Ovary (tissue), 9 donors: Measurements from ENCODE around the gene PHF21B. TPM values are rescaled to one million over a fixed set of nuclear protein-coding genes. Genes with fewer than 3 reads are reported as not detected.
"Not testable (repeated sequence)": the region's sequence is repeated elsewhere in the genome, so short reads cannot be mapped to it uniquely, and the experiment has no call there.

Experiments used
- DNase-seq, 5 donors: peaks; one replicate each; pipeline ENCODE4 v3.0.0-alpha.2; 2019 to 2020
- H3K27ac ChIP-seq, 2 donors: fragments of 200-600 bp; one replicate each; pipeline versions ENCODE4 v1.5.1 to v1.8.0; 2019 to 2022
- H3K27me3 ChIP-seq: fragments of 200-600 bp; one replicate; pipeline ENCODE4 v1.8.0; 2022
- H3K36me3 ChIP-seq: fragments of 200-600 bp; sonication (generic); one replicate; pipeline ENCODE4 v1.5.1; 2019
- H3K4me1 ChIP-seq: one replicate; pipeline ENCODE4 v1.8.1; 2013; ENCODE audit warnings: mild to moderate bottlenecking, moderate library complexity; ENCODE audit not compliant: insufficient read depth
- H3K4me3 ChIP-seq: fragments of 200-600 bp; sonication (generic); one replicate; pipeline ENCODE4 v1.5.1; 2017
- H3K9me3 ChIP-seq, 2 donors: fragments of 200-600 bp in 1 of 2; sonication (generic) in 1 of 2; one replicate each; pipeline versions ENCODE4 v1.5.1 to v1.8.1; 2013 to 2019; ENCODE audit warnings: mild to moderate bottlenecking in 1 of 2, moderate library complexity in 1 of 2
- EP300 ChIP-seq: sonication (generic); formaldehyde crosslinking; IDR thresholded peaks from one replicate; pipeline ENCODE4 v1.6.1; 2017; ENCODE audit warnings: antibody characterized with exemption
- POLR2A ChIP-seq: fragments of 450-650 bp; IDR thresholded peaks from one replicate; pipeline ENCODE4 v1.6.1; 2017; ENCODE audit warnings: antibody characterized with exemption, mild to moderate bottlenecking, moderate library complexity
- WGBS, 3 donors: extraction: QIAGEN DNeasy Blood & Tissue Kit in 1 of 3; methylation state at CpG; one replicate each; pipeline versions ENCODE4 v1.1.5 to v1.1.7; 2013 to 2017; 5-methylcytosine and 5-hydroxymethylcytosine counted together
- intact Hi-C, 4 donors: fragments of 100-400 bp; cut with DNase I; formaldehyde crosslinking; loops; one replicate each; pipeline versions ENCODE4 v1.11.0 to v1.15.1; 2022 to 2023
- polyA plus RNA-seq, 2 donors: library from polyadenylated mRNA; stranded (reverse); fragments of 200-250 nt in 1 of 2; fragments of 350-450 nt in 1 of 2; fragmentation: Illumina TruSeq in 1 of 2; extraction: RNeasy Lipid Tissue Mini Kit (QIAGEN cat#74804) in 1 of 2; gene quantifications; one replicate each; pipeline ENCODE4 v1.2.3, GENCODE V29; 2013 to 2014
- total RNA-seq, 7 donors: library from RNA; depleted of rRNA in 2 of 7; stranded (reverse); fragments of >200 nt in 2 of 7; fragmentation: NEBNext Ultra II Directional in 3 of 7; extraction: Animal tissue kit (Norgen Biotek cat#: 25700) in 3 of 7; gene quantifications; one replicate each; pipeline versions ENCODE4 v1.1.0 to v1.2.4, GENCODE V29; 2016 to 2023
- TF ChIP-seq, protein P1 (sequence below), 3 donors: fragments of 450-650 bp in 2 of 3; fragments of 200-600 bp in 1 of 3; IDR thresholded peaks; one replicate each; pipeline versions ENCODE4 v1.5.1 to v1.8.0; 2016 to 2022; ENCODE audit warnings: antibody characterized with exemption in 3 of 3, mild to moderate bottlenecking in 1 of 3
- donor health status: DM: no; HTN: no; CAD: no; lungs with moderate emphysema.
- donor health status: DM: no; HTN: no; CAD: no.
- donor health status: Bipolar disorder and iron deficiency.
- donor health status: DM: yes; HTN: yes; CAD: no.
- donor health status: DM: no; HTN: no; CAD: no.
- donor health status: DM: yes; HTN: yes; CAD: no.

Gene PHF21B
- total and polyA plus RNA-seq, 9 donors, result 0.95 to 10.7 (median 6.4) TPM

DNA sequence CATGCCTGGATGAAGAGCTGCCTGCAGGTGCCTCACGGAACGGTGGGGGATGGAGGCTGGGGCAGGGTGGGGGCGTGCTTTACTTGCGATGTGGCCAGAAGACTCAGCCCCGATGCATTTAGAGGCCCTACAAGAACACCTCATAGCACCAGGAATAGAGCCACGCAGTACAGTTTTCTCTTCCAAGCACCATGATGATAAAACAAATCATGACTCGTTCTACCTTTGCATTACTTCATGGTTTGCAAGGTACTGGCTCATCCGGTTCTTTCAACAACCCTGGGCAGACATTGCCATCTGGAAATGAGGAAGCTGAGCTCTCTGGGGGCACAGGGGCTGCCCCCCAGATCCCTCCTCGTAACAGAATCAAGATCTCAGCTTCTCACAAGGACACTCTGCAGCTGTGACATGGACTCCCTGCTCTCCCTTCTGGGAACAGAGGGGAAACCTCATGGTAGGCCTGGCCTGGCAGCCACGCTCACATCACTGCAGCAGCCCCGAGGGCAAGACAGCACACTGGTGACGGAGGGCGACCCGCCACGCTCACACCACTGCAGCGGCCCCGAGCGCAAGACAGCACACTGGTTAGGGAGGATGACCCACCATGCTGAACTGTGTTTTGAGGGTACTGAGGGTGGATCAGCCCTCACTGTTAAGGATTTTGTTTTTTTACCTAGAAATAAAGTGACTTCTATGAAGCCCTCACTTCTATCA, 46.9 kb downstream of the PHF21B start:
- intact Hi-C loops, result no loop called here
- 89 to 93% (median 90%) methylated on average over 18 of the region's 18 CpGs for WGBS, 3 donors
- TF ChIP-seq, protein P1, sequence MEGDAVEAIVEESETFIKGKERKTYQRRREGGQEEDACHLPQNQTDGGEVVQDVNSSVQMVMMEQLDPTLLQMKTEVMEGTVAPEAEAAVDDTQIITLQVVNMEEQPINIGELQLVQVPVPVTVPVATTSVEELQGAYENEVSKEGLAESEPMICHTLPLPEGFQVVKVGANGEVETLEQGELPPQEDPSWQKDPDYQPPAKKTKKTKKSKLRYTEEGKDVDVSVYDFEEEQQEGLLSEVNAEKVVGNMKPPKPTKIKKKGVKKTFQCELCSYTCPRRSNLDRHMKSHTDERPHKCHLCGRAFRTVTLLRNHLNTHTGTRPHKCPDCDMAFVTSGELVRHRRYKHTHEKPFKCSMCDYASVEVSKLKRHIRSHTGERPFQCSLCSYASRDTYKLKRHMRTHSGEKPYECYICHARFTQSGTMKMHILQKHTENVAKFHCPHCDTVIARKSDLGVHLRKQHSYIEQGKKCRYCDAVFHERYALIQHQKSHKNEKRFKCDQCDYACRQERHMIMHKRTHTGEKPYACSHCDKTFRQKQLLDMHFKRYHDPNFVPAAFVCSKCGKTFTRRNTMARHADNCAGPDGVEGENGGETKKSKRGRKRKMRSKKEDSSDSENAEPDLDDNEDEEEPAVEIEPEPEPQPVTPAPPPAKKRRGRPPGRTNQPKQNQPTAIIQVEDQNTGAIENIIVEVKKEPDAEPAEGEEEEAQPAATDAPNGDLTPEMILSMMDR (IDR thresholded peaks at IDR 0.05), result no peak
- TF ChIP-seq EP300 (no peak), POLR2A (no peak)
- DNase-seq, result no peak
- no peaks in the 10 kb centered on the region for H3K36me3 ChIP-seq
- H3K9me3 ChIP-seq, result no peaks in the 10 kb centered on the region
- peaks cover 4% of the 10 kb centered on the region for H3K4me1 ChIP-seq
- no peak overlapping the region for H3K4me3 ChIP-seq
- no peaks in the 10 kb centered on the region for H3K27me3 ChIP-seq
- H3K27ac ChIP-seq, result no peak overlapping the region

DNA sequence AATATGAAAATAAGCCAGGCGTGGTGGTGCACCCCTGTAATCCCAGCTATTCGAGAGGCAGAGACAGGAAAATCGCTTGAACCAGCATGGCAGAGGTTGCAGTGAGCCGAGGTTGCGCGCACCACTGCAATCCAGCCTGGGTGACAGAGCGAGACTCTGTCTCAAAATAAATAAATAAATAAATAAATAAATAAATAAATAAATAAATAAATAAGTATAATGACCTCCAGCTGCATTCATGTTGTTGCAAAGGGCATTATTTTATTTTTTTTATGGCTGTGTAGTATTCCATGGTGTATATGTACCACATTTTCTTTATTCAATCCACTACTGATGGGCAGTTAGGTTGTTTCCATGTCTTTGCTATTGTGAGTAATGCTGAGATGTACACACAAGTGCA, 48.1 kb downstream of the PHF21B start:
- H3K27me3 ChIP-seq, H3K27ac ChIP-seq, H3K36me3 ChIP-seq, DNase-seq, intact Hi-C loops, H3K4me1 ChIP-seq, H3K9me3 ChIP-seq, H3K4me3 ChIP-seq: not testable (repeated sequence)
- 96 to 99% (median 97%) methylated on average over 7 of the region's 7 CpGs for WGBS, 3 donors

DNA sequence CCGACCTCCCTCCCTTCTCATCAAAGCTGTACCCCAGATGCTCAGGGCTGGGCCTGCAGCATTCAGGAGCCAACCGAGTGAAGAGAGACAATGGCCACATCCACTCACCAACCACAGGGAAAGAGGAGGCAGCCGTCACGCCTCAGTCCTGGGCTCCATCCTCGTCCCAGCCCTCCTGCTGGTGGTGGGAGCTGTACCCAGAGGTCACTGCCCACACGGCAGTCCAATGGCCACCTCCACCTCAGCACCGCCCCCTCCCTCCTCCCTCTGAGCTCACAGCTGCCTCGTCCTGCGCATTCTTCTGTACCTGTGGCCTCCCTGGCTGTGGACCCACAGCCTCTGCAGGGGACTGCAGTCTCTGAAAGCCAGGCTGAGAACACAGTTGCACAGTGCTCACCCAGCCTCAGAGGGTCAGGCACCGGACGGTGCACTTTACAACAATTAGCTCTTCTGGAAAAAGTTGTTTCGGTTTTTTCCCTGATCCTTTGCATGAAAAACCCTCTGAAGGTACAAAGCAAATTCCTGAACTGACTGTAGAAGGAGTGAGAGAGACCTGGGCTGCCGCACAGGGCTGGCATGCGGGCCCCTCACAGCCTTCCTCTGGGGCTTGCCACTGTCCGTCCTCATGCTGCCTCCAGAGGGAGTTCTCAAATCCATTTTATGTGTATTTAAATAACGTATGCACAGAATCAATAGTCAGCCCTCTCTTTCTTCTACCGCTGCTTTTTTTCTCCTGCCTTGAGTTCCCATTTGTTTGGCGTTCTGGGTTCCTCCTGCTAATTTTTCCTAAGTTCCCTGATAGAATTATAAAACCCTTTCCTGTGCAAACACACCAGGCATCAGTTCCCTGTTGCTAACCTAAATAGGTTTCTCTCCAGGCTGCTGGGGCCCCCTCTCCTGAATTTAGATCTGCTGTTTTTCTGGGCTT, 52.7 kb downstream of the PHF21B start:
- 85 to 87% (median 86%) methylated on average over 18 of the region's 18 CpGs for WGBS, 3 donors
- no peak for DNase-seq
- no peaks in the 10 kb centered on the region for H3K4me1 ChIP-seq
- no peaks in the 10 kb centered on the region for H3K27me3 ChIP-seq
- intact Hi-C loops, result no loop called here
- H3K9me3 ChIP-seq, result no peaks in the 10 kb centered on the region
- H3K36me3 ChIP-seq, result no peaks in the 10 kb centered on the region
- no peak for TF ChIP-seq EP300
- no peak for TF ChIP-seq POLR2A
- TF ChIP-seq, protein P1 (IDR thresholded peaks at IDR 0.05), result no peak
- no peak overlapping the region for H3K4me3 ChIP-seq
- H3K27ac ChIP-seq, result no peak overlapping the region

DNA sequence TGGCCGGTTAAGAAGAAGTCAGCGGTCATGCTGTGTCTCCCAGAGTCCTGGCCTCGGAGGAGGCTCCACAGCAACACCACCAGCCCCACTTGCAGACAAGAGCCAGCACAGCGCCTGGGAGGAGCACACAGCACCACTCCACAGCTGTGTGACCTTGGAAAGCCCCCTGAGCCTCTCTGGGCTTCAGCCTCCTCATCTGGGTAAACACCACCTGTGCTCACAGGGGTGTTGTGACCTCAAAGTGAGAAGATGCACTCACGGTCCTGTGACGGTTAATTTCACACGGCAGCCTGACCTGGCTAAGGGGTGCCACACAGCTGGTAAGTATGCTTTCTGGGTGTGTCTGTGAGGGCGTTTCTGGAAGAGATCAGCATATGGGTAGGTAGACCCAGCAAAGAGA, 54.7 kb downstream of the PHF21B start:
- no peaks in the 10 kb centered on the region for H3K27me3 ChIP-seq
- no peak overlapping the region for H3K27ac ChIP-seq
- no peaks in the 10 kb centered on the region for H3K4me1 ChIP-seq
- TF ChIP-seq, protein P1 (IDR thresholded peaks at IDR 0.05), result no peak
- TF ChIP-seq POLR2A (no peak), EP300 (no peak)
- H3K4me3 ChIP-seq, result no peak overlapping the region
- H3K9me3 ChIP-seq, result no peaks in the 10 kb centered on the region
- WGBS, 3 donors, result 47 to 64% (median 54%) methylated on average over 8 of the region's 8 CpGs
- intact Hi-C loops, result no loop called here
- no peaks in the 10 kb centered on the region for H3K36me3 ChIP-seq
- DNase-seq, result no peak

DNA sequence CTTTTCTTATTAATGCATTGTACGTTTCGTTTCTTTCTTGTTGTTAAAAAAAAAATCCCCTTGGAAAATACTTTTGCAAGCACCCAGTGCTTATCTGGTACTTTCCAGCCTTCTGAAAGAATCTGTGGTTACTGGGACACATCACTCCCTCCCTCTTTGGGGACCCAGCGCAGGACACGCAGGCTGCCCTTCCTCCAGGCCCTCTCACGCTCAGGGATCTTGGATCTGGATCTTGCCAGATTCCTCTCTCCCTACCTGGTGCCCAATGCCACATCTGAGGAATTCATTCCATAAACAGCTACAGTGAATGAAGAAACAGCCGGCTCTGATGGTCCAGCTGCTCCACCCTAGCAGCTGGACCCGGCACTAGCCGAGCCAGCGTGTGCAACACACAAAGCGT, 55.7 kb downstream of the PHF21B start:
- H3K27ac ChIP-seq, result no peak overlapping the region
- intact Hi-C loops, result no loop called here
- 27 to 45% (median 28%) methylated on average over 10 of the region's 10 CpGs for WGBS, 3 donors
- H3K27me3 ChIP-seq, result no peaks in the 10 kb centered on the region
- no peaks in the 10 kb centered on the region for H3K36me3 ChIP-seq
- H3K4me3 ChIP-seq, result no peak overlapping the region
- TF ChIP-seq, protein P1 (IDR thresholded peaks at IDR 0.05), result no peak
- H3K4me1 ChIP-seq, result no peaks in the 10 kb centered on the region
- DNase-seq, result no peak
- no peaks in the 10 kb centered on the region for H3K9me3 ChIP-seq
